ENCODE results near the gene HSD17B14.

DNA sequence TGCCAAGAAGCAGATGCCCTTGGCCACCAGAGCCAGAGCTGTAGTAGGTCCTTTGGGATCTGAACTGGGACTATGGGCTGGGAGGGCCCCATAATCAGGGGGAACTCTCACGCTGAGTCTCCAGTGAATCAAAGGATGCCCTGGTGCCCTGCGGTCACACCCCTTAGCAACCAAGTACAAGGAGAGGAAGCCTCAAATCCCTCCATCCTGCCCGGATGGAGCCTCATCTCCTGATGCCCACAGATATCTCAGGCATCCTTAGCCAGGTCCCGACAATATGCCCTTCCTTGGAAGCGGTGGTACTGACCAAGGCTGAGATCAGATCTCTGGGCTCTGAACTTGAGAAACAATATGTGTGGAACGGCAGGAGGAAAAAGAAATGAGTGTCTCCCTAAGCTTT lies 30.4 kb upstream of the HSD17B14 start:
- TF ChIP-seq, protein P1, sequence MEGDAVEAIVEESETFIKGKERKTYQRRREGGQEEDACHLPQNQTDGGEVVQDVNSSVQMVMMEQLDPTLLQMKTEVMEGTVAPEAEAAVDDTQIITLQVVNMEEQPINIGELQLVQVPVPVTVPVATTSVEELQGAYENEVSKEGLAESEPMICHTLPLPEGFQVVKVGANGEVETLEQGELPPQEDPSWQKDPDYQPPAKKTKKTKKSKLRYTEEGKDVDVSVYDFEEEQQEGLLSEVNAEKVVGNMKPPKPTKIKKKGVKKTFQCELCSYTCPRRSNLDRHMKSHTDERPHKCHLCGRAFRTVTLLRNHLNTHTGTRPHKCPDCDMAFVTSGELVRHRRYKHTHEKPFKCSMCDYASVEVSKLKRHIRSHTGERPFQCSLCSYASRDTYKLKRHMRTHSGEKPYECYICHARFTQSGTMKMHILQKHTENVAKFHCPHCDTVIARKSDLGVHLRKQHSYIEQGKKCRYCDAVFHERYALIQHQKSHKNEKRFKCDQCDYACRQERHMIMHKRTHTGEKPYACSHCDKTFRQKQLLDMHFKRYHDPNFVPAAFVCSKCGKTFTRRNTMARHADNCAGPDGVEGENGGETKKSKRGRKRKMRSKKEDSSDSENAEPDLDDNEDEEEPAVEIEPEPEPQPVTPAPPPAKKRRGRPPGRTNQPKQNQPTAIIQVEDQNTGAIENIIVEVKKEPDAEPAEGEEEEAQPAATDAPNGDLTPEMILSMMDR (IDR thresholded peaks at IDR 0.05), result no peak
- TF ChIP-seq EP300 (IDR thresholded peaks at IDR 0.05), result no peak

All from upper lobe of left lung (tissue), 4 donors.